NCI-H1930 (cell line): ENCODE measurements around the gene CFAP20DC.
"Not testable (repeated sequence)": the region's sequence is repeated elsewhere in the genome, so short reads cannot be mapped to it uniquely, and the experiment has no call there.

ENCODE experiments used
- DNase-seq, 2 experiments: peaks; one replicate each; lab custom pipeline; 2025; lab: John Stamatoyannopoulos, UW

The CFAP20DC gene

DNA sequence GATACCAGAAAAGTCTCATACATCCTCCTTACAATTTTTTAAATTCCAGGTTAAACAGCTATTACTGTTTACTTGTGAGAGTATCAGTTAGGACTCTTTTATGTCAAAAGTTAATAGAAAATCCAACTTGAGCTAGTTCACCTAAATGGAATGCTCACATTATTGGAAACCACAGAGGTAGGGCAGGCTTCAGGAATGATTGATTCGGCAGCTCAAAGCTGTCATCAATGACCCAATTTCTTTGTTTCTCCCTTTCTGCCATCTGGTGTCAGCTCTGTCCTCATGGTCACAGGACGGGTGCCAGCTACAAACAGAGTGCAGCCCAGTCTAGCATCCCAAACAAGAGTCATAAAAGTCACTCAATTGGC lies 32.2 kb downstream of the CFAP20DC start:
- DNase-seq: no peak

DNA sequence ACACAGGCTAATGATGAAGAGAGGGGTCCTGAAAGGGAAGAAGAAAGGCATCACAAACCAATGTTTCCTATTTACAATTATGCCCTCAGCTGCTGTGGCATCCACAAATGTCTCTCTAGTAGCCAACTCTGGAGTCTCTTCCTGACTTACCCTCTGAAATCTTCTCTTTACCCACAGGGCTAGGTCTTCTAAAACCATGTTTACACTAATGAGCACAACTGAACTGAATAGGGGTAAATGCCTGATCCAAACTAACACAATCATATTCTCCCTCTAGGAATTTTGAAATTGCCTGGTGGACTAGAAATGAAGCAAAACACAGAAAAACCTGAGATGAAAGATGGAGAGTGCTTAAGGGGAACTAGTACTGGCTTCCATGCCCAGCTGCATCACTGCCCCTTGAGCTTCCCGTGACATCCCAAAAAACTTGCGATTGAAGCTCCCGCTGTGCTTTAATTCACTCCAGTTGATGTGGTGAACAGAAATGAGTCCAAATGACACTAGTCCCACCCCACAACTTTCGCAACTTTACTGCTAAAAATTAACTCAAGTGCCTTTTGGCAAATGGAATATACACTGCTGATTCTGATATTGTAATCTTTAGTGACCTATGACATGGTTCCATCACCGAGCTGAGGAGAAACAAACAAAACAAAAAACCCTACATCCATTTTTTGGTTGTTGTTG lies 32.8 kb downstream of the CFAP20DC start:
- DNase-seq: no peak

DNA sequence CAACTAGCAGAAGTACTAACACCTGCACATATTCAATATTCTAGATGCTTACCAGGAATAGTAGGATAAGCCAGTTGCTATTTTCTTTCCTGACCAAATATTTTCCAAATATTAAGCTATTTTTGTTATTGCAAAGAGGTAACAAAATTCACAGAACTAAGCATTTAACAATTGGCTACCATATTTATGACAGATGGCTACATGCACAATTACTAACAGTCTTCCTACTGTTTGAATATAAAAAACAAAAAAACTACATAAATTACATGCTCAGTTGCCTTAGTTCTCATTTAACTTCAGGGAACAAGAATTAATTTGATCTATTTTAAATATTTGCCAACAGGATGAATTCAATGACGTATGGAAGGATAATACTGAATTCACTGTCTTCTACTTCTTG lies 36.2 kb downstream of the CFAP20DC start:
- peak in 1 of 2 experiments; percentile 2 for DNase-seq

DNA sequence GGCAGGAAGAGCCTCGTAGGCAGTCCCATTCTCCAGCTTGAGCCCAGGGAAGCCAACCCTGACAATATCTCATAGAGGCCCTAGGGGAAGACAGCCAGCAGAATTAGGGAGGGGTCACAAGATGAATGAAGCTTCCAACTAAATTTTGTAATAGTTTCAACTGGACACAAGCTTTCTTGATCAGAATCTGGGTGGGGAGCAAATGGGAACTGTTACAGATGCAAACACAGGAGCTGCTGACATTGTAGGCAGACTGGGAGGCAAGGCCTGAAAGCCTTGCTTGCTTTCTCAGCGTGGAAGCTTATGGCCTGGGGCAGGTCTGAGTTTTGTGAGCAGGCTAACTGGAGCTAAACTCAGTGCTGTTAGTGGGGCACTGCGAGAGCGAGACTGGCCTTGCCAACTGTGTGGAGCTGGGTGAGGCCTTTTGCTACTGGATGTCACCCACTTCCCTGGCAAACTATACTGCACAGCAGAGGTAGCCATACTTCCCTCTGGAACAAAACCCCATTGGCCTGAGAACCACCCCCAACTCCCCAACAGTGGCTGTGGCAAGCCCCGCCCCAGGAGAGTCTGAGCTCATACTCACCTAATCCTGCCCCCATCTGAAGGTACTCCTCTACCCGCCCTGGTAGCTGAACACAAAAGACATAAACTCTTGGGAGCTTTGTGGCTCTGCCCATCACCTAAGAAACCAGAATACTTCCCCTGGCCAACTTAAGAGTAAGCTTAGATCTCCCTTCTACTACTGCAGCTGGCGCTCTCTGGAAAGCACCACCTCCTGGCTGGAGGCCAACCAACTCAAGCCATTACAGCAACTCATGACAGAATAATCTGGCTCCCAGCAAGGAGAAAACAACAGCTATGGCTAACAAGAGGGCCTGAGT lies 42.9 kb downstream of the CFAP20DC start:
- no peak for DNase-seq

DNA sequence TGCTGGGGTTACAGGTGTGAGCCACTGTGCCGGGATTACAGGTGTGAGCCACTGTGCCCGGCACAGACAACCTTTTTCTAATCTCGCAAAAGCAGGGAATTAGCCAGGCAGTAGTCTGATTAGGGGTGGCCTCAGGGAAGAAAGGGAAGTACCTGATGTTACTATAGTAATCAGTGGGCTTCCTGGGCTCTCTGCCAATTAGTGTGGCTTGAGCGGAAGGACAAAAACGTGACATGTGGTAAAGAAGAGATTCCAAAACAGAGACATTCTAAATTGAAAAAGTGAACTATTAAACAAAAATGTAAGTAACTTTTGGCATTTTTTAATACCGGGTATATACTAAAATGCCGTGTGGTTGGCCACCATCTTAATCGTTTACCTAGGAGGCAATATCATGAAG lies 48.1 kb downstream of the CFAP20DC start:
- no peak for DNase-seq

DNA sequence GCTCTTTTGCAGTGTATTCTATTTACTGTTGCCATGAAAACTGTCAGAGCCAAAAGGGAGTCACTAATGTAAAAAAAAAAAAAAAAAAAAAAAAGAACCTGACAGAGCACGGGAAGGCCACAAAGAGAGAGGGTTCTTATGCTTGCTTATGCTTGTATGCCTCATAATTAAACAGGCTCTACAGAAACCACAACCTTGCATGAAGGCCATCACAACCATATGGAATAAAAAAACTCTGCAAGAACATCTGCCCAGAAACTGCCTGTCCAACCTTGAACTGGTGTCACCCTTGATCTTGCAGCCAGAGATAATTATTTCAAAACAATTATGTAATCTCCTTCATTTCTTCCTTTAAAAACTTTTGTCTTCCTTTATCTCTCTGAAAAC lies 50.1 kb downstream of the CFAP20DC start:
- no peak for DNase-seq

DNA sequence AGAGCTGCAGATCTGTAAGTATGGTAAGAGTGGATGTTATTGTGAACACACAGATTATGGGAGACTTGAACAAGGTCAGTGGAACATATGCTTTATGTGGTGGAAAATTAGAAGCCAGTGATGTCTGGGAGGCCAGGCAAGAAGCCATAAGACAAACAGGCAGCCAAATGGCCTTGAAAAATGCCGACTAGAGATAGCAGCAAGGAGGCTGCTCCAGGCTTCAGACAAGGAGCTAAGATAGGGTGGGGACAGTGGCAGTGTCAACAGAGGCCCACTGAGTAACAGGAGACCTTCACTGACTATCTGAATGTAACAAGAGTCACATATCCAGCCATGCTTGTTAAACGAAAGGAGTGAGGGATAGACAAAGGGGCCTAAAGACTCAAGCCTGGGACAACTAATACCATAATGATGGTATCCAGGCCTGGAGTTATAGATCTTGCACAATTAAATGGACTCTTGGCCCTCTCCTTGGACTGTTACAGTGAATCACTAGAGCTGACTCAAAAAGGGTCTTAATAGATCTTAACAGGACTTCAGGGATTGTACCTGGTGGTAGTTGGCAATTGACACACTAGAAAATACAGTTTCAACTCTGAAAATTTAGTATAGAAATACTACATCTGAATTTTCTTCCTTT lies 50.6 kb downstream of the CFAP20DC start:
- DNase-seq: no peak

DNA sequence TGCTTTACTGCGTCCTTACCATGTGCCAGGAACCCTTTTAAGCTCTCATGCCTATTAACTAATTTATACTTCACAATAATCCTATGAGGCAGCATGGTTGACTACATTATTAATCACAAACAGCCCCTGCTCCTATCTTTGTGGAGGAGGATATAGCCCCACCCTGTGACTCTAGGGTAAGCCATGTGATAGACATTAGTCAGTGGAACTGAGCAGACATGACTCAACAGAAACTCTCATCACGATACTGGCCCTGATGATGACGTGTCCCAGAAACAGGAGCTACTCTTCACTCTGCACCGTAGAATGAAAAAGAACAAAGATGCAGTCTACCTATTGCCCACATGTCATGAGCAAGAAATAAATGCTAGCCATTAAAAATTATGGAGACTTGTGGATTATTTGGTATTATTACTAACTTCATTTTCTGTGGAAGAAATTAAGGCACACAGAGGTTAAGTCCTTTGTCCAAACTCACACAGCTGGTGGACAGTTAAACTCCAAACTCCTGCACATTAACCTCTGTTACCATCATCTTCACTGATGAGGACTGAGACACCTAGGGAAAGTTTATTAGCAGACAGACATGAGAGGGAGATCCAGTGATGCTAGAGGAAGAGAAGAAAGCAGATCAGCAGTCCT lies 51.2 kb downstream of the CFAP20DC start:
- DNase-seq: no peak

DNA sequence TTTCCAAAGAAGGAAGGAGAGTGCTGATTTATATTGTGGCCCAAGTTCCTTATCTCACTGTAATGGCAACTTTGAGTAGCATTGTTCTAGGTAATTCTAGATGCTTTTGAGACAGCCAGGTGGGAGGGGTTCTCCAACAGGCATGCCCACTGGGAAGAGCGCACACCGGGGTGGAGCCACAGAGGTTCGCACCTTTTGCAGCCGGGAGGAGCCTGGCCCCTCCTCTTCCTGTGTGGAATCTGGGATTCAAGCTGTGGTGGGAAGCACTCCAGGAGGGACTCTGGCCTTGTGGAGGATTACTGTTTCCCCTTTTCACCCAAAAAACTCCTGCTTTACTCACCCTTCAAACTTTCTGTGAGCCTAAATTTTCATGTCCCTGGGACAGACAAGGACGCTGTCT lies 53.1 kb downstream of the CFAP20DC start:
- no peak for DNase-seq

DNA sequence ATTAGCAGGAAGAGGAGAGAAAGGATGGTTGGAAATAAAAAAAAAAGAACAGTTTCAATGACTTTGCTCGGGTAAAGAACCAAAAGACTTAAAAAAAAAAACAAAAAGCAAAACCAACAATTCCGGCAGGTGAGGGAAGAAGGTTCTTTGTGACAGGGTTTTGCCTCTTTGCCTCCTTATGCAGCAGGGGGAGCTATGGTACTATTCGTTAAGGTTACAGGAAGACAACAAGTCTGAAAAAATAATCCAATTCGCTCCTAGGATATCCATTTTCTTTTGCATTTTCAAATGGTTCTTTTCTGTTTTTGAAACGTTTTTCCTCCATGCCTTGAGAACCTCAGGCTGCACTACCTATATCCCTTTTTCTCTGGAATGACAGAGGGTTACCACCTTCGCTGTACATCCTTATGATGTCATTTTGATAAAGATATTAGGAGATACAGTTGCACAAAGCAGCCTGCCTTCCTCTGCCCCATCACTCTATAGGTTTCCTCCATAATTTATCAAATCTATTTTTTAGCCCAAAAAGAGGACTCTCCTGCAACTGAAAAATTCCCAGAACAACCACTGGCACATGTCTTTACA lies 55.0 kb downstream of the CFAP20DC start:
- peak; percentile 2 to 28 for DNase-seq

DNA sequence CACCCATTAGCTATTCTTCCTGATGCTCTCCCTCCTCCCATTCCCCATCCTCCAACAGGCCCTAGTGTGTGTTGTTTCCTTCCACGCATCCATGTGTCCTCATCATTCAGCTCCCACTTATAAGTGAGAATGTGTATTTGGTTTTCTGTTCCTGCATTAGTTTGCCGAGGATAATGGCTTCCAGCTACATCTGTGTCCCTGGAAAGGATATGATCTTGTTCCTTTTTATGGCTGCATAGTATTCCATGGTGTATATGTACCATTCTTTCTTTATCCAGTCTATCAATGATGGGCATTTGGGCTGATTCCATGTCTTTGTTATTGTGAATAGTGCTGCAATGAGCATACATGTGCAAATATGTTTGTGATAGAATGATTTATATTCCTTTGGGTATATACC lies 56.3 kb downstream of the CFAP20DC start:
- DNase-seq: no peak

DNA sequence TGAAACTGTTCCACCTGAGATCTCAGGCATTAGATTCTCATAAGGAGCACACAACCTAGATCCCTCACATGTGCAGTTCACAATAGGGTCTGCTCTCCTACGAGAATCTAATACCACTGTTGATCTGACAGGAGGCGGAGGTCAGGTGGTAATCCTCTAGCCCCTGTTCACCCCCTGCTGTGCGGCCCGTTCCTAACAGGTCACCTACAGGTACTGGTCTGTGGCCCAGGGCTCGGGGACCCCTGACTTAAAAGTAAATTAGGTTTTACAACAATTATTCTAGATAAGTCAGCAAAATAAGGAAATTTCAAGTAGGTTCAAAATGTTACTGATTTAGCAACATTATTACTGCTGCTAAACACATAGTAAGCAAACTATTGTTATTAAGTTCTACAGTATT lies 58.2 kb downstream of the CFAP20DC start:
- no peak for DNase-seq

DNA sequence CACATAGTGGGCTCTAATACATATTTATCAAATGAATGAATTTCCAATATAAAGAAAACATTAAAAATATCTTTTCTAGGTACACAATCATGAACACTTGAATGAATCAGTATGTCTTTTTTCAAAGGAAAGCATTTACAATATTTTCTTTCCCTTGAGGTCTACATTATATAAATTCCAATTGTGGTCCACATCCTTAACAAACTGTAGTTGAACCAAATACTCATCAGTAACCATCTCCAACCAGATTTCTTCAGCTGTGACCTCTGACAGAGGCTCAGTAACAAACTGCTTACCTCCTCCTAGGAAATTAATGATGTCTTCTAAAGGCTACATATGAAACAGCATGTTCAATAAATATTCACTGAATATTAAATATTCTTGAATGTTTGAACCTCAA lies 58.8 kb downstream of the CFAP20DC start:
- no peak for DNase-seq

DNA sequence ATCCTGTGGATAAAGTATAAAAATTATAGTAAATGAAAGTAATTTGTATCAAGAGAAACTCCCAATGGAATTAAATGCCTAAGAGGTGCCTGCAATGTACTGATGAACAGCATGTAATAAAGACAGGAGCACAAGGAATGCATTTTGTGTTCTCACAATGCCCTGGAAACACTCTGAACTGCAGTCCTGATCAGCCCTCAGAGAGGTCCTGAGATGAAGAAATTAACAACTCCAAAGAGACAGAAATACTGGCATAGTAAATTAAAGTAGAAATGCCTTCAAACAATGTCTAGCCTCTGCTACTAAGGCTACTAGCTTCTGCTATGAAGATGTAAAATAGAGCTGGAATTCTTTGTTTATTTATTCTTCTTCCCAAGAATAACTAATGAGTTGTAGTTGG lies 59.9 kb downstream of the CFAP20DC start:
- DNase-seq: no peak

DNA sequence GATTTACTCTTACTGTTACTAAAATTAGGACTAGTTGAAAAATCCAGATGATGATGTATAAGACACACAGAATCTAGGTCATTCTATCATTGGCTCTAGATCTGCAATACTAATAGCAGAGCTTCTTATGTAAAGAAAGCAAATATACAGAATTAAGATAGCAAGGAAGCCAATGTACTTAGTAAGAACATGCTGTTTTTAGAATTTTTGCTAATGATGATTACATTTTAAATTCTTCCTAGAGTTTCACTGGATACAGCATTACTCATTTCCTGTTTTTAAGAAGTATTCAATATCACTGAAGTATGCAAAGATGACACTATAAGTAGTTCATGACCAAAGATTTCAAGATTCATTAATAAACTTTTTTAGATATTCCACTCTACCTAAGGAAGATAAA lies 60.7 kb downstream of the CFAP20DC start:
- DNase-seq: no peak

DNA sequence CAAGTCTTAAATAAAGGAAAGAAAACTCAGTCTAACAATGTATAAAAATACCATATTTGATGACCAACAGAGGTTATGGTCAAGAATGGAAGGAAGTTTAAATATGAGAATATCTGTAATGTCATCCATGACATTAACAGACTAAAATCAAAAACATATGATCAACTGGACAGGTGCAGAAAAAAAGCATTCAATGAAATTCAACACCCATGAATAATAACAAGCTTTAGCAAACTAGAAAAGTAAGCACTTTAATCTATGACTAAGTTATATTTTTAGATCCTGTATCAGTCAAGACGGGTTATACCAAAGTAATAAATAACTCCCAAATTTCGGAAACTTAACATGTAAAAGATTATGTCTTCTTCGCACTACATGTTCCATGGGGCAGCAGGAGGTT lies 61.8 kb downstream of the CFAP20DC start:
- no peak for DNase-seq

DNA sequence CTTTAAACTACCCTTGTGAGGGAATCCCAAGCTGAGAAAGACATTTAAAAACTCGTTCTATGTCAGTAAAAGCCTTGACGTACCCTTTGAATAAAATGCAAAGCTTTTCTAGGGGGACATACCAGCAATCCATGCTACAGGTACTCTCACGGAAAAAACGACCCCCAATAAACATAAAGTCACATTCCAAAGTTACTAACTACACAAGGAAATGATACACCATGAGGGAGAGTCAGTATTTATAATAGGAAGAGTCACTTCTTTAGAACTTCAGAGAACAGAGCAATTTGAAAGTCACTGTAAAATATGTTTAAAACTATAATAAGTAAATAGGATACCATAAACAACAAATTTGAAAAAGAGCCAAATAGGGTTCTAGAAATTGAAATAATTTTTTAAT lies 63.2 kb downstream of the CFAP20DC start:
- no peak for DNase-seq

DNA sequence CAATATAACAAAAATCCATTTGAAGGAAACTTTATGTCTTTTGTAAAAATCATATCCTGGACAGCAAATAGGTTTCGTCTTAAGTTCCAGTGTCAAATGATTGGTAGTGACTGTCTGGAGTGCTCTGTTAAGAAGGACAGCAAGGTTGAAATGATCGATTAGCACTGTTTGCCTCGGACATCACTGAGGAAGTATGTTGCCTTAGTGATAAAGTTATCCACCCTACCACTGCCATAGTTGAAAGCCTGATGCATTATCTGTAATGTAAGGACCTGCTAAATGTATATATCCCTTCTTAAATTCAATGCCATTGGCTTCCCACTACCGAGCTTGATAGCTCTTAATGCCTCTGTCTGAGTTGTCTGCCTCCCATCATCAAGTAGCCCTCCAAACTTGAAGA lies 70.0 kb downstream of the CFAP20DC start:
- DNase-seq: no peak

DNA sequence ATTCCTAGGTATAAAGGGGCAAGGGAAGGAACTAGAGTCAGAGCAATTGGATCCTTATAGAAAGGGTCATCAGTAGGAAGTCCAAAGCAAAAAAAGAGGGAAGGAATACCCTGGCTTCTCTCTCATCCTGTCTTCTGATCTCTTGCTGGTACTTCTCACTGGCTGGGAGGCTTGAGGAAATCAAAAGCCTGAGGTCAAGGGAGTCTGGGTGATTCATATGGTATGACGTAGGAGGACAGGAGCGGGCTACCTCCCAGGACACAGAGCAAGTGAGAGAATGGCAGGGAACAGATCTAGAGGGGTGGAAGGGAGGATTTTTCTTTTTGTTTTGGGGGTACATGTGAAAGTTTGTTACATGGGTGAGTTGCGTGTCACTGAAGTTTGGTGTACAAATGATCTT lies 76.0 kb downstream of the CFAP20DC start:
- DNase-seq: no peak

DNA sequence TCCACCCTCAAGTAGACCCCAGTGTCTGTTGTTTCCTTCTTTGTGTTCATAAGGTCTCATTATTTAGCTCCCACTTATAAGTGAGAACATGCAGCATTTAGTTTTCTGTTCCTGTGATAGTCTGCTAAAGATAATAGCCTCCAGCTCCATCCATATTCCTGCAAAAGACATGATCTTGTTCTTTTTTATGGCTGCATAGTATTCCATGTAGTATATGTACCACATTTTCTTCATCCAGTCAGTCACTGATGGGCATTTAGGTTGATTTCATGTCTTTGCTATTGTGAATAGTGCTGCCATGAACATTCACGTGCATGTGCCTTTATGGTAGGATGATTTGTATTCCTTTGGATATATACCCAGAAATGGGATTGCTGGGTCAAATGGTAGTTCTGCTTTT lies 82.0 kb downstream of the CFAP20DC start:
- not testable (repeated sequence) for DNase-seq

DNA sequence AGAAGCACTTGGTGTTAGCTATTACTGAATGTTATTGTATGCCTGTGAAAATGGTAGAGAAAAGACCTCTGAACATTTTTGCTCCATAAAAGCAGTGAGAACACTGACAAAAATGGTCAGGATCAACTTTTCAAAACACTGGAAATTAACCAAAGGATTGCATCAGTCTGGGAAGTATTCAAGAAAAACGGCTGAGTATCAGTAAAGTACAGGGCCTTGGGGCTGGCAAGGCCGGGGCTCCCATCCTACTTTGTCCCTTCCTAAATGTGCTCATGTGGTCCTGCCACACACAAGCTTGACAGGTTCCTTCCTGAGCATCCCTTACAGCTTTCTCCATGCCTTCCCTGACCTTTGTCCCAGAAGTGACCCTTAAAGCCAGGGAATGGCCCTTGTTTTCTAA lies 84.0 kb downstream of the CFAP20DC start:
- no peak for DNase-seq

DNA sequence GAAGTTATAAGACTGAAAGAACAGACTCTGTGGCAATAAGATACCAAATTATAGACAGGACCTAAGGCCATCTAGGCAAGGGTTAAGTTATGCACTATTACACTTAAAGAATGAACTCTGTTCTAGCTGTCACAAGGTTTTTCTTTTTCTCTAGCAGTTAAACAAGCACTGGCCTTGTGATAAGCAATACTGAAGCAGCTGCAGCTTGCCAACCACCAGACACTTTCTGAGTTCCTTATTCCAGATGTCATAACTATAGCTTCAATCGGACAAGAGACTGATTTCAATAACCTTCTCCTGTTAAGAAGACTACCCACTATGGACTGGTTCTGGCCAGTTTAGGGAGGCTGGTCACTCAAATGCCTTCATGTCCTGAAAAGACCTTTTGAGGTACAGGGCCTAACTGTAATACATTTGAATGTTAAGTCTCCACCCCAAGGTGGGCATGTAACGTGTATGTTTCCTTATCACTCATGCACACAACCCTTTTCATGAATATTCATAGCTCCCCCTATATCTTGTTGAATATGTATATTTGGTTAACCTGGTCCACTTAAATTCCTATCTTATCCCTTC lies 85.8 kb downstream of the CFAP20DC start:
- DNase-seq: no peak
